Activated gamma-delta T cell treated with Interleukin-2 at 50 U/mL for 16 hours (primary cell): Measurements from ENCODE around the gene MORN1.
"Not testable (repeated sequence)": the region's sequence is repeated elsewhere in the genome, so short reads cannot be mapped to it uniquely, and the experiment has no call there.

ENCODE experiments used
- DNase-seq: peaks from one replicate; pipeline ENCODE4 v3.0.0-alpha.2; 2020

MORN1 gene

GRCh38 chr1:2334883-2335534 lies 56.3 kb downstream of the MORN1 start:
- DNase-seq = no peak

DNA sequence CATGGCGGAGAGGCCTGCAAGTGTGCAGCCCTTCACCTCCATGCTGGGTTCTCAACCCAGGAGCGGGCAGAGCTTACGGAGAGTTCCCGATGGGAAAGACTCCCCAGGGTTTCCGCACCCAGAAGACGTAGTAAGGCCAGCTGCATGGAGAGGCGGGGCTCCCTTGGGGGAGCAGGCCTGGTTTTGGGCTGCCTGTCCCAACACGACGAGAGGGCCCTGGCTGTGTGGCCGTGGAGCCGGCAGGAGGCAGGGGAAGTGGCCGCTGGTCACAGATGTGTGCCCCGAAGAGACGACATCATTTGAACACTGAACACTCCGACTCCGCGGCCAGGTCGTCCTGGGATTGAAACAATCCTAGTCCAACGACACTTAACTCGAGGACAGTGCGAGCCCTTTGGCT lies 57.0 kb downstream of the MORN1 start:
- DNase-seq = no peak

DNA sequence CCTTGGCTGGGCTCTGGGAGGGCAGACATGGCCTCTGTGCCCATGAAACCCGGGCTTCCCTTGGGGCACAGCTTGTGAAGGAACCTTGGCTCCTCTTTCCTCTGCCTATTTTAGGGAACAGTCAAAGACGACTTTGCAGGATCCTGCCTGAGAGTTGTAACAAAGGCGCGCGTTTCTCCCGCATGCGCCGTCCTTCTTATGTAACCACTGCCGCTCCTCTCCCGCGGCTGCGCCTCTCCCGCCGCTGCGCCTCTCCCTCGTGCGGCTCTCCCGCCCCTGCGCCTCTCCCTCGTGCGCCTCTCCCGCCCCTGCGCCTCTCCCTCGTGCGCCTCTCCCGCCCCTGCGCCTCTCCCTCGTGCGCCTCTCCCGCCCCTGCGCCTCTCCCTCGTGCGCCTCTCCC lies 59.8 kb downstream of the MORN1 start:
- DNase-seq = not testable (repeated sequence)

GRCh38 chr1:2331200-2331544 lies 60.2 kb downstream of the MORN1 start:
- DNase-seq = no peak

GRCh38 chr1:2330519-2331199 lies 60.7 kb downstream of the MORN1 start:
- no peak for DNase-seq

DNA sequence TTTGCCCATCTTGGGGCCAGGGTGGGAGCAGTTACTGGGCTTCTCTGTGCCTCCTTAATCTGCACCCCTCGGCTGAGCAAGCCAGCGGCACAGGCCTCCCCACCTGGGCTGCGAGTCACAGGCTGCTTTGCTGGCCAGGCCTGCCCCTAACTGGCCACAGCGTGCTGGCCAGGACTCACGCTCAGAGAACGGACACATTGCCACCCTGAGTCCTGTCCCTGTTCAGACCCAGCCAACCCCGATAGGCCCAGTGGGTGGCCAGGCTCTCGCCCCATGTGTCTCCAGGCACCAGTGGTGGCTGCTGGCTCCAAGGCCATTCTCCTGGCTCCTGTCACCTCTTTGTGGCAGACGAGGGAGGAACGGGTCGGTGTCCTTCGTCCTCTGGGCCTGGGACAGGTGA lies 61.3 kb downstream of the MORN1 start:
- no peak for DNase-seq

- no peak for DNase-seq
Measured at GRCh38 chr1:2328676-2329455, 62.5 kb downstream of the MORN1 start.

DNA sequence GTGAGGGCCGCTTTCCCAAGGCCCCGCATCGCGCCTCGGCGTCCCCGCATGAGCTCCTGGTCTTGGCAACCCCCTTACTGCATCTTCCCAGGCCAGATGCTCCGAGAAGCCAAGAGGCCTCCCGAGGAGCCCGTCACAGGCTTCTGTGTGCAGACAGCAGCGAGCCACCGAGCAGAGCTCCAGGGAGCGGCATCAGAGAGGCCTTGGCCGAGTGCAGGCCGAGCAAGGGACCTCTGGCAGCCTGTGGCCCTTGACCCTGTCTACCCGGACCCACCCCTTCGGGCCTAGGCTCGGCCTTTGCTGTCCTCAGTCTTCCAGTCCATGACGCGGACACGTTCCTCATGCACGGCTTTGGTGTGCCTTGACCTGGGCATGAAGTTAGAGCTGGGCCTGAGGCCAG lies 63.5 kb downstream of the MORN1 start:
- DNase-seq = no peak

DNA sequence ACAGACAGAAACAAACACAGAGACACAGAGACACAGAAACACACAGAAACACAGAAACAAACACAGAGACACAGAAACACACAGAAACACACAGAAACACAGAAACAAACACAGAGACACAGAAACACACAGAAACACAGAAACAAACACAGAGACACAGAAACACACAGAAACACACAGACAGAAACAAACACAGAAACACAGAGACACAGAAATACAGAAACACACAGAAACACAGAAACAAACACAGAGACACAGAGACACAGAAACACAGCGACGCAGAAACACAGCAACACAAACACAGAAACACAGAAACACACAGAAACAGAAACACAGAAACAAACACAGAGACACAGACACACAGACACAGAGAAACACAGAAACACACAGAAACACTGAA lies 64.2 kb downstream of the MORN1 start:
- DNase-seq = not testable (repeated sequence)

- no peak for DNase-seq
Measured at GRCh38 chr1:2326524-2326923, 64.8 kb downstream of the MORN1 start.

GRCh38 chr1:2324553-2325366 lies 66.6 kb downstream of the MORN1 start:
- DNase-seq = no peak

GRCh38 chr1:2323451-2323974 lies 67.8 kb downstream of the MORN1 start:
- no peak for DNase-seq

DNA sequence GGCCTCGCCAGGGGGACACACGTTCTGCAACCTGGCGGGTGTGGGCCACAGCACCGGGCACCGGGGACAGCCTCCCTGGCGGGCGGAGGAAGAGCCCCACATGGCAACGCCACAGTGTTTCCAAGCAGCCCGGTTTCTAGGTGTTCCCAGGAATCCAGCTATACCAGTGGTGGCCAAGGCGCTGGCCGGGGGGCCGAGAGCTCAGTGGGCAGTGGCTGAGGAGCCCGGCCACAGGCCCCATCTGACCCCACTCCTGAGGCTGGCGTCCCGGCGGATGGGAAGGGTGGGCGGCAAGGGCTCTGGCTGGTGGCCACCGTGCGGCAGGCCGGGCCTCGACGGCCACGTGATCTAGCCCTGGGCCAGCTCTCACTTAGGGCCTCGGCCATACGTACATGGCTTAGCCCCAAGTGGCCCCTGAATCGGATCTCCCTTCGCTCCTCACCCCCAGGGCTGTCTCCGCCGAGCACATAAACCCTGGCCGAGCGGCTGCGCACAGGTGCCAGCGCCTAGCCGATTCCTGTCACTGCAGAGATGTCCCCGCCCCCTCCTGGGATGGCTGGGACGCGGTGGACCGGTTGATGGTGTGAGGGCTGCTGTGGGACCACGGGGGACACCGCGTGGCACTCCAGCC lies 68.7 kb downstream of the MORN1 start:
- no peak for DNase-seq

DNA sequence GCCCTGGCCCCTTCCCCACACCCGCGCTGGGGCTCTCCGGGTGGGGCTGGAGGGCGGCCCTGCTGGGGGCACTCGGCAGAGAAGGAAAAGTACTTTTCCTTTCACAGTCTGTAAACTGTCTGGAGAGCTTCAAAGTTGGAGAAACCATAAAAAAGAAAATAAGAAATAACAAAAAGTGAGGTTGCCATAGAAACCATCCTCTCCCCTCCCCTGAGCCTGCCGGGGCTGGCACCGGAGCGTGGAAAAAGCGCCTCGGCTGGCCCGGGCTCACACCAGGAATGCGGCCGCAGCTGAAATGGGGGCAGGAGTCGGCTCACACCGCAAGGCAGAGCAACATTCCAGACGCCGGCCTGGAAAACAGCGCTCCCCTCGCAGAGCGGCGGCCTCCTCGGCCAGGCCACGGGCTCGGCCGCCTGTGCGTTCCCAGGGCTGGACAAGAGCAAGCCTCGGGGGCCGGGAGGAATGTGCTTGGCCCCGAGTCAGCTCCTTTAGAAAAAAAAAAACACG lies 69.2 kb downstream of the MORN1 start:
- no peak for DNase-seq

GRCh38 chr1:2320760-2321667 lies 70.3 kb downstream of the MORN1 start:
- no peak for DNase-seq

- DNase-seq = no peak
Measured at GRCh38 chr1:2320006-2320405, 71.3 kb downstream of the MORN1 start.

DNA sequence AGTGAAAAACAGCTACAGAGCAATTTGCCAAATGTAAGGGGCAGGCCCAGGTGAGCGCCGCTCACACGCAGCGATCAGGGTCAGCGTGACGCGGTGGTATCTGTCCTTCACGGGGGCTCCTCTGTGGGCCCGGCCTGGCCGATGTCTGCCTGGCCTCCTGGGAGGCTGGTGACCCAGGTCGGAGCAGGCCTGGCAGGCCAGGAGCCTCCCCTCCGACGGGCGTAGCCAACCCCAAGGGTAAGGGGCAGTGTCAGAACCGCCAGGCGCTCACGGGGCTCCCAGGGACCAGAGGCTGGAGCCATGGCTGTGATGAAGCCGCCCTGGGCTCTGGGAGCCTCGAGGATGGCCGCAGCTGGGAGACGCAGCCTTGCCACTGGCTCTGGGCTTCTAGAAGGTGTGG lies 72.1 kb downstream of the MORN1 start:
- no peak for DNase-seq

DNA sequence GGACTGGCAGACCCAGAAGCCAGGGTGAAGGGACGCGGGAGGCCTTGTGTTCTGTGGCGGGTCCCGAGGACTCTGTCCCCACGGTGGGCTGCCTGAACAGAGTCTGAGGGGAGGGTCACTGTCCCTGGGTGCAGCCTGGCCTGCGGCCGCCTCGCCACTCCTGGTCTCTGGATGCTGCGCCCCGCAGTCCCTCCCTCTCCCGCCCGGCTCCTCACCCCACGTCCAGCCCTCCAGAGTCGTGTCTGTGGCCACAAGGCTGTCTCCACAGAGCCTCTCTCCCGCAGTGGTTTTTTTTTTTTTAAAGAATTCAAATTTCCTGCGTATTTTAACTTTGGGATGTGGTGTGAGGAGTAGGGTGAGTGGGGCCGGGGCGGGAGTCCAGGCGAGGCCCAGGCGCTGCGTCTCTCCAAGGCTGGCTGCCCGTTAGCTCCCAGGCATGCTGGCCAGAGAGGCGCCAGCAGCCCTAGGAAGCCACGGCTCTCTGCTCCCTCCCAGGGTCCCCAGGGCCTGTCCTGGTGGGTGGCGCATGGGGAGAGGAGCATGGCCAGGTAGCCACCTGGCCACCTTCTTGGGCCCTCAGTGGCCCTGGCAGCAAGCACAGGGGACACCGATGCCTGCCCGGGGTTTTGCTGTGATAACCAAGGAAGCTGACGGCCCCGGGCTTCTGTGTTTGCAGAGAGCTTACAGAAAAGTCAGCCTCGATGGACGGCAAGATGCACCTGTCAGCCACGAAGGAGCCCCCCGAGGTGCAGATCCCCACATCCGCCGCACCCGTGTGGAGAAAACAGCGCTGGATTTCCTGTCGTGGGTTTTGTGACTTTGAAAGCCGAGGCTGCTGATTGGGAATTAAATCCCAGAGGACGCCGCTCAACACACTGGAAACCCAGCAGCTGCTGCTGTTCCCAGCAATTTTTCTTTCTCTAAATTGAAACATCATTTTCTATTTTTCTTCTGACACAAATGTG lies 72.8 kb downstream of the MORN1 start:
- peak; percentile 31 for DNase-seq

- DNase-seq = no peak
Measured at GRCh38 chr1:2317230-2318065, 73.9 kb downstream of the MORN1 start.
